Mesenchymal stem cell (in vitro differentiated cells and primary cell): Measurements from ENCODE around the gene SPTLC2.

Experiments
- DNase-seq: peaks from one replicate; pipeline ENCODE4 v3.0.0-alpha.2; 2013
- H2AFZ ChIP-seq: one replicate; pipeline ENCODE4 v1.6.1; 2013; ENCODE audit warnings: low read depth, mild to moderate bottlenecking, control low read depth, inconsistent platforms, low read length, moderate library complexity
- H2AK5ac ChIP-seq: 2 replicates; pipeline ENCODE4 v1.6.1; 2013; ENCODE audit warnings: low read length, moderate library complexity, mild to moderate bottlenecking, inconsistent platforms; ENCODE audit not compliant: severe bottlenecking
- H2BK120ac ChIP-seq: one replicate; pipeline ENCODE4 v1.6.1; 2013; ENCODE audit warnings: low read depth, mild to moderate bottlenecking, inconsistent platforms, low read length, moderate library complexity
- H2BK12ac ChIP-seq, 2 experiments: one replicate each; pipeline ENCODE4 v1.6.1; 2013; ENCODE audit warnings: inconsistent platforms in 2 of 2, low read length in 2 of 2, mild to moderate bottlenecking in 2 of 2, moderate library complexity in 2 of 2, control low read depth in 1 of 2
- H2BK15ac ChIP-seq: one replicate; pipeline ENCODE4 v1.6.1; 2013; ENCODE audit warnings: mild to moderate bottlenecking, low read depth, inconsistent platforms; ENCODE audit not compliant: poor library complexity, severe bottlenecking
- H2BK5ac ChIP-seq: 2 replicates; pipeline ENCODE4 v1.6.1; 2013; ENCODE audit warnings: low read depth, mild to moderate bottlenecking, low read length, control low read depth, inconsistent platforms; ENCODE audit not compliant: poor library complexity, severe bottlenecking
- H3K14ac ChIP-seq, 2 experiments: one replicate each; pipeline ENCODE4 v1.6.1; 2013; ENCODE audit warnings: inconsistent platforms in 2 of 2, low read length in 2 of 2, control low read depth in 1 of 2, mild to moderate bottlenecking in 1 of 2, moderate library complexity in 1 of 2
- H3K18ac ChIP-seq, 2 experiments: one replicate each; pipeline ENCODE4 v1.6.1; 2013; ENCODE audit warnings: inconsistent platforms in 2 of 2, low read length in 2 of 2, control low read depth in 1 of 2, low read depth in 1 of 2, mild to moderate bottlenecking in 1 of 2
- H3K23ac ChIP-seq, 2 experiments: one replicate each; pipeline ENCODE4 v1.6.1; 2013; ENCODE audit warnings: inconsistent platforms in 2 of 2, low read length in 2 of 2, mild to moderate bottlenecking in 2 of 2, moderate library complexity in 2 of 2, control low read depth in 1 of 2
- H3K27ac ChIP-seq: 2 replicates; pipeline ENCODE4 v1.5.1; 2013; ENCODE audit warnings: mild to moderate bottlenecking, moderate library complexity, low read length, control low read depth, inconsistent platforms; ENCODE audit not compliant: poor library complexity, severe bottlenecking
- H3K27me3 ChIP-seq, 2 experiments: 2 replicates each; pipeline versions ENCODE4 v1.6.1 to v1.7.0; 2013; ENCODE audit warnings: low read length in 2 of 2, mild to moderate bottlenecking in 2 of 2, moderate library complexity in 2 of 2, control low read depth in 1 of 2, inconsistent platforms in 1 of 2; ENCODE audit not compliant: control insufficient read depth in 1 of 2, insufficient read depth in 1 of 2
- H3K36me3 ChIP-seq, 2 experiments: 2 replicates each; pipeline versions ENCODE4 v1.6.1 to v1.7.0; 2013; ENCODE audit warnings: low read length in 2 of 2, control low read depth in 1 of 2, inconsistent platforms in 1 of 2, low read depth in 1 of 2, mild to moderate bottlenecking in 1 of 2; ENCODE audit not compliant: insufficient read depth in 2 of 2, control insufficient read depth in 1 of 2
- H3K4ac ChIP-seq, 2 experiments: one replicate each; pipeline ENCODE4 v1.6.1; 2013; ENCODE audit warnings: inconsistent platforms in 2 of 2, low read length in 2 of 2, mild to moderate bottlenecking in 2 of 2, moderate library complexity in 2 of 2, control low read depth in 1 of 2, low read depth in 1 of 2
- H3K4me1 ChIP-seq: 2 replicates; pipeline ENCODE4 v1.6.1; 2013; ENCODE audit warnings: low read depth, low read length, control low read depth; ENCODE audit not compliant: control insufficient read depth, insufficient read depth
- H3K4me2 ChIP-seq: 2 replicates; pipeline ENCODE4 v1.6.1; 2013; ENCODE audit warnings: low read length, mild to moderate bottlenecking, inconsistent platforms; ENCODE audit not compliant: poor library complexity, severe bottlenecking
- H3K4me3 ChIP-seq, 2 experiments: 2 replicates each; pipeline versions ENCODE4 v1.5.1 to v1.7.0; 2013; ENCODE audit warnings: low read length in 2 of 2, mild to moderate bottlenecking in 2 of 2, control low read depth in 1 of 2, low read depth in 1 of 2; ENCODE audit not compliant: insufficient read depth in 1 of 2
- H3K79me1 ChIP-seq: replicated peaks from 2 replicates; pipeline ENCODE4 v1.6.1; 2013; ENCODE audit warnings: mild to moderate bottlenecking, control low read depth, low read length, inconsistent platforms; ENCODE audit not compliant: poor library complexity, severe bottlenecking
- H3K9ac ChIP-seq: 2 replicates; pipeline ENCODE4 v1.7.0; 2013; ENCODE audit warnings: mild to moderate bottlenecking, low read length, moderate library complexity
- H3K9me3 ChIP-seq: 2 replicates; pipeline ENCODE4 v1.7.0; 2013; ENCODE audit warnings: mild to moderate bottlenecking, low read length; ENCODE audit not compliant: control insufficient read depth
- H4K8ac ChIP-seq: one replicate; pipeline ENCODE4 v1.6.1; 2013; ENCODE audit warnings: inconsistent platforms, mild to moderate bottlenecking, low read length, moderate library complexity
- H4K91ac ChIP-seq: one replicate; pipeline ENCODE4 v1.6.1; 2013; ENCODE audit warnings: mild to moderate bottlenecking, low read length, inconsistent platforms
- WGBS: methylation state at CpG from one replicate; pipeline ENCODE4 v1.1.7; 2013; ENCODE audit warnings: mixed read lengths; 5-methylcytosine and 5-hydroxymethylcytosine counted together

SPTLC2 gene

DNA sequence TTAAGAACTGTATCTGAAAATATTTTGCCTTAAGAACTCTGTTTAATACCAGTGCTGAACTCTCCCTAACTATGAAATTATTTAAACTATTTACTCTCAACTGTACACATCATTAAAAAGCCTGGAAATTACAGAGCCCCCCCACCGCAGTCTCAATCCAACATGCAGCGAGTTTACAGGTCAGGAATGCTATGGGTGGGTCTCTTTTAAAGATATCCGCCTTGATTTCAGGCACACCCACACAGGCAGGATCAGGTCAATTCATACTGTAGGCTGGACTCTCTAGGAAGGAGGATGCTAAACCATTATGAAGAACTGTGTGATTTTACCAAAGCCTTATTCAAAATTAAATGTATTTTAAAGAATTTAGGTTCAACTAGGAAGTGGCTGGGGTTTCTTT lies 16.5 kb downstream of the SPTLC2 start:
- no peak overlapping the region for H3K27ac ChIP-seq
- H2BK15ac ChIP-seq: no peak overlapping the region
- H3K9ac ChIP-seq: no peak overlapping the region
- H3K4me1 ChIP-seq: peaks cover 19% of the 10 kb centered on the region
- H3K9me3 ChIP-seq: no peaks in the 10 kb centered on the region
- no peak overlapping the region for H3K4ac ChIP-seq
- H2AK5ac ChIP-seq: no peak overlapping the region
- no peak for DNase-seq
- H3K14ac ChIP-seq: no peak overlapping the region
- no peak overlapping the region for H3K4me3 ChIP-seq
- no peak overlapping the region for H3K23ac ChIP-seq
- H4K8ac ChIP-seq: no peak overlapping the region
- no peak overlapping the region for H2BK12ac ChIP-seq
- no peak overlapping the region for H2BK5ac ChIP-seq
- no peak overlapping the region for H4K91ac ChIP-seq
- H3K4me2 ChIP-seq: no peak overlapping the region
- 89% methylated on average over 3 of the region's 3 CpGs for WGBS
- peaks cover 4 to 20% of the 10 kb centered on the region in 2 experiments for H3K36me3 ChIP-seq
- no peaks in the 10 kb centered on the region for H3K27me3 ChIP-seq
- no peak overlapping the region for H2BK120ac ChIP-seq
- peaks cover 12% of the 10 kb centered on the region for H3K79me1 ChIP-seq
- H2AFZ ChIP-seq: no peak overlapping the region
- H3K18ac ChIP-seq: no peak overlapping the region

DNA sequence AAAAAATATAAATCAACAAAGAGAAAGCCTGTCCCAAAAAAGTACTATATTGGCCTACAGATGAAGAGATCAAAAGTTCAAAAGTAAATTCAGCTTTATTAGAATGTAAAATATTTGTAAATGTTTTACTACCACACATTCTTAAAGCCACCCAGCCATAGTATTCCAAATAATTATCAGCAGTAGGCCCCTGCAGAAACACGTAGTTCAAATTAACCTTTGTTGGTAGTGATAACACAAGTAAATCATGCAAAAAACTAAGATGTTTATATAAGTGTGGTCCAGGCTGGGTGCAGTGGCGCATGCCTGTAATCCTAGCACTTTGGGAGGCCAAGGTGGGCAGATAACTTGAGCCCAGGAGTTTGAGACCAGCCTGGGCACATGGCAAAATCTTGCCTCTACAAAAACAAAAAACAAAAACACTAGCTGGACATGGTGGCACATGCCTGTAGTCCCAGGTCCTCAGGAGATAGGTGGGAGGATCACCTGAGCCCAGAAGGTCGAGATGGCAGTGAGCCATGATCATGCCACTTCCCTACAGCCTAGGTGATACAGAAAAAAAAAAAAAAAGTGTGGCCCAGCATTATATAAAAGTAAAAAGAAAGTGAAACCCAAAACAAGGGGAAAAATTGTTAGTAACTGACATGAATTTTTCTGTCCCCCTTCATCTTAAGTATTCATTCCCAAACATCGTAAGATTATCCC lies 17.9 kb downstream of the SPTLC2 start:
- WGBS: 70% methylated on average over 2 of the region's 4 CpGs

DNA sequence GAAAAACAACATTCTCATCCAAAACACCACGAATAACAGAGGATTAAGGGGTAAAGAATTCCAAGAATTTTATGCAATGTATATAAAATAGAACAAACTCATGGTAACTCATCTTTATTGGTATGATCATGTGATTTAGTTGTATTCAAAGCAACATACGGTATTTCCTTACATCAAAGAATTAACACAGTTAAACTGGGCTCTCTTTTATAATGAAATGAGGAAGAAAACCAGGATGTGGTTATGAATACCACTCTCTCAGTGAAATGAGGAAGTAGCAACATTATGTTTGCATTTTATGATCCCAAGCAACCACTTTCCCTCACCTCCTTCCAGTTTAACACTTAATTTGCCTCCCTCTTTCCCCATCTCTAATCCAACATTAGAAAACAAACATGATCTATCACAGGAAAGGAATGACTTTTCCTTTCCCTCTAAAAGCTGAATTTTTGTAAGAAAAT lies 22.9 kb downstream of the SPTLC2 start:
- Histone ChIP-seq H3K9me3 (no peaks in the 10 kb centered on the region), H3K18ac (no peak overlapping the region), H3K23ac (no peak overlapping the region), H3K36me3 (peaks cover 4 to 29% of the 10 kb centered on the region in 2 experiments), H4K8ac (no peak overlapping the region), H3K27ac (peak overlapping the region; percentile 78), H2BK5ac (no peak overlapping the region), H3K4me3 (no peak overlapping the region), H3K4me2 (no peak overlapping the region), H2BK12ac (no peak overlapping the region), H2BK120ac (no peak overlapping the region), H3K27me3 (no peaks in the 10 kb centered on the region), H3K4ac (no peak overlapping the region), H3K79me1 (peaks cover 11% of the 10 kb centered on the region), H2BK15ac (no peak overlapping the region), H4K91ac (no peak overlapping the region), H3K14ac (no peak overlapping the region), H2AK5ac (no peak overlapping the region), H2AFZ (no peak overlapping the region), H3K4me1 (peaks cover 10% of the 10 kb centered on the region), H3K9ac (no peak overlapping the region)
- WGBS: no CpG with 5 or more reads among the region's 2 CpGs
- peak; percentile 28 for DNase-seq

More for the DNA sequence above, 17.9 kb downstream of the SPTLC2 start:
- Histone ChIP-seq H3K4me3 (peak overlapping the region in 1 of 2 experiments; percentile 55), H2BK12ac (no peak overlapping the region), H2BK5ac (no peak overlapping the region), H3K27me3 (no peaks in the 10 kb centered on the region), H3K4me1 (peaks cover 16% of the 10 kb centered on the region), H3K27ac (peak overlapping the region; percentile 85), H3K18ac (no peak overlapping the region), H3K9ac (peak overlapping the region; percentile 45), H3K4ac (no peak overlapping the region), H2BK120ac (no peak overlapping the region), H2BK15ac (no peak overlapping the region), H2AFZ (no peak overlapping the region), H4K91ac (no peak overlapping the region), H3K9me3 (no peaks in the 10 kb centered on the region), H3K36me3 (peaks cover 4 to 29% of the 10 kb centered on the region in 2 experiments), H2AK5ac (peak overlapping the region; percentile 20), H3K23ac (no peak overlapping the region), H3K4me2 (peak overlapping the region; percentile 7), H3K79me1 (peaks cover 11% of the 10 kb centered on the region), H3K14ac (no peak overlapping the region), H4K8ac (peak overlapping the region; percentile 69)
- no peak for DNase-seq

DNA sequence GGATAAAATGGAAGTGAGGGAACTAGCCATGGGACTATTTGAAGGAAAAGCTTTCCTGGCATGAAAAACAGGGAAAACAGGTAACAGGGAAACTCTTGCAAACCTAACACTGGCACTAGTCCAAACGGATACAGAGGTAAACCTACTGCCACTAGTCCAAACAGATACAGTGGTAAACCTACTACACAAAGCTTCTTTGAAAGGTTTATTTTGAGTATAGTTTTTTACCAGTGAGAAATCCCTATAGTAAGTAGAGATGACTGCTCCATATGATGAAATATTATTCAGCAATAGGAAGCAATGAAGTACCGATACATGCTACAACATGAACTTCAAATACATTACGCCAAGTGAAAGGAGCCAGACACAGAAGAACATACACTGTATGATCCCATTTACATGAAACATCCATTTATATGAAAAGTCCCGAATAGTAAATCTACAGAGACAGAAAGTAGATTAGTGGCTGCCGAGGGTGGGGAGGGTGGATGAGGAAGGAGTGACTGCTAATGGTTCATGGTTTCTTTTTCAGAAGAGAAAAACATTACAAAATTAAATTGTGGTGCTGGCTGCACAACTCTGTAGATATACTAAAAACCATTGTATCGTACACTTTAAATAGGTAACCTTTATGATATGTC lies 25.5 kb downstream of the SPTLC2 start:
- Histone ChIP-seq H2BK120ac (no peak overlapping the region), H2AFZ (no peak overlapping the region), H3K18ac (no peak overlapping the region), H2BK5ac (no peak overlapping the region), H3K9me3 (no peaks in the 10 kb centered on the region), H3K27ac (no peak overlapping the region), H3K4ac (no peak overlapping the region), H2AK5ac (peak overlapping the region; percentile 51), H3K9ac (no peak overlapping the region), H2BK12ac (no peak overlapping the region), H3K14ac (no peak overlapping the region), H3K4me3 (no peak overlapping the region), H3K36me3 (peaks cover 4 to 19% of the 10 kb centered on the region in 2 experiments), H3K23ac (no peak overlapping the region), H3K27me3 (no peaks in the 10 kb centered on the region), H3K79me1 (peaks cover 15% of the 10 kb centered on the region), H4K91ac (no peak overlapping the region), H3K4me2 (no peak overlapping the region), H4K8ac (no peak overlapping the region), H2BK15ac (no peak overlapping the region), H3K4me1 (peaks cover 6% of the 10 kb centered on the region)
- WGBS: 93% methylated on average over 2 of the region's 6 CpGs
- DNase-seq: no peak
